Activated naive CD8-positive, alpha-beta T cell (primary cell): Measurements from ENCODE around the gene RAB11B.
"Not testable (repeated sequence)": the region's sequence is repeated elsewhere in the genome, so short reads cannot be mapped to it uniquely, and the experiment has no call there.

Experiments used
- H3K27ac Mint-ChIP-seq: one replicate; pipeline ENCODE4 v1.8.0; 2021; ENCODE audit warnings: mixed read lengths
- H3K27me3 Mint-ChIP-seq: one replicate; pipeline ENCODE4 v1.8.0; 2021; ENCODE audit warnings: mixed read lengths
- H3K36me3 Mint-ChIP-seq: one replicate; pipeline ENCODE4 v1.8.0; 2021; ENCODE audit warnings: mixed read lengths
- H3K4me1 Mint-ChIP-seq: one replicate; pipeline ENCODE4 v1.8.0; 2021; ENCODE audit warnings: low read depth, mixed read lengths
- H3K4me3 Mint-ChIP-seq: one replicate; pipeline ENCODE4 v1.8.0; 2021; ENCODE audit warnings: mild to moderate bottlenecking, mixed read lengths
- H3K9me3 Mint-ChIP-seq: one replicate; pipeline ENCODE4 v1.8.0; 2021; ENCODE audit warnings: low read depth, mixed read lengths

The RAB11B gene

GRCh38 chr19:8363803-8364771 lies 26.1 kb upstream of the RAB11B start, which contains the start of gene ANGPTL4:
ANGPTL4 (plus strand) TSS chr19:8364155; CDS start chr19:8364322, 167 bp downstream.
- H3K4me1 Mint-ChIP-seq = peaks cover 10% of the 10 kb centered on the region
- H3K9me3 Mint-ChIP-seq = no peaks in the 10 kb centered on the region
- no peak within 1 kb of the TSS for H3K27ac Mint-ChIP-seq
- no peaks in the 10 kb centered on the region for H3K36me3 Mint-ChIP-seq
- peak within 1 kb of the TSS; percentile 88 for H3K4me3 Mint-ChIP-seq
- peaks cover 23% of the 10 kb centered on the region for H3K27me3 Mint-ChIP-seq

GRCh38 chr19:8366121-8366581 lies 24.0 kb upstream of the RAB11B start:
- Mint-ChIP-seq H3K4me1 (peaks cover 10% of the 10 kb centered on the region), H3K9me3 (no peaks in the 10 kb centered on the region), H3K27me3 (peaks cover 23% of the 10 kb centered on the region)

GRCh38 chr19:8366961-8367326 lies 23.2 kb upstream of the RAB11B start:
- H3K27me3 Mint-ChIP-seq = peaks cover 20% of the 10 kb centered on the region
- no peaks in the 10 kb centered on the region for H3K36me3 Mint-ChIP-seq
- H3K4me3 Mint-ChIP-seq = no peak overlapping the region
- H3K9me3 Mint-ChIP-seq = no peaks in the 10 kb centered on the region
- H3K4me1 Mint-ChIP-seq = peaks cover 8% of the 10 kb centered on the region
- H3K27ac Mint-ChIP-seq = no peak overlapping the region

More at GRCh38 chr19:8366121-8366581, 24.0 kb upstream of the RAB11B start:
- H3K4me3 Mint-ChIP-seq = no peak overlapping the region
- H3K36me3 Mint-ChIP-seq = no peaks in the 10 kb centered on the region
- H3K27ac Mint-ChIP-seq = no peak overlapping the region

GRCh38 chr19:8367327-8368001 lies 22.7 kb upstream of the RAB11B start:
- Mint-ChIP-seq H3K27me3 (peaks cover 18% of the 10 kb centered on the region), H3K27ac (no peak overlapping the region), H3K4me3 (no peak overlapping the region), H3K9me3 (no peaks in the 10 kb centered on the region), H3K4me1 (peaks cover 8% of the 10 kb centered on the region), H3K36me3 (no peaks in the 10 kb centered on the region)

- H3K36me3 Mint-ChIP-seq = no peaks in the 10 kb centered on the region
- H3K4me3 Mint-ChIP-seq = no peak overlapping the region
- H3K27ac Mint-ChIP-seq = no peak overlapping the region
- H3K9me3 Mint-ChIP-seq = no peaks in the 10 kb centered on the region
- no peaks in the 10 kb centered on the region for H3K4me1 Mint-ChIP-seq
- peaks cover 16% of the 10 kb centered on the region for H3K27me3 Mint-ChIP-seq
Observed at GRCh38 chr19:8370176-8371010, 19.8 kb upstream of the RAB11B start.

GRCh38 chr19:8371011-8371804 lies 19.0 kb upstream of the RAB11B start:
- no peak overlapping the region for H3K27ac Mint-ChIP-seq
- peaks cover 12% of the 10 kb centered on the region for H3K27me3 Mint-ChIP-seq
- no peaks in the 10 kb centered on the region for H3K4me1 Mint-ChIP-seq
- no peak overlapping the region for H3K4me3 Mint-ChIP-seq
- H3K36me3 Mint-ChIP-seq = no peaks in the 10 kb centered on the region
- no peaks in the 10 kb centered on the region for H3K9me3 Mint-ChIP-seq

- Mint-ChIP-seq H3K36me3 (no peaks in the 10 kb centered on the region), H3K4me3 (no peak overlapping the region), H3K27me3 (no peaks in the 10 kb centered on the region), H3K4me1 (peaks cover 12% of the 10 kb centered on the region), H3K27ac (no peak overlapping the region), H3K9me3 (no peaks in the 10 kb centered on the region)
Observed at GRCh38 chr19:8373867-8374813, 16.0 kb upstream of the RAB11B start.

GRCh38 chr19:8375766-8376165 lies 14.4 kb upstream of the RAB11B start:
- H3K4me3 Mint-ChIP-seq, H3K36me3 Mint-ChIP-seq, H3K9me3 Mint-ChIP-seq, H3K27me3 Mint-ChIP-seq, H3K27ac Mint-ChIP-seq: not testable (repeated sequence)
- H3K4me1 Mint-ChIP-seq = peaks cover 12% of the 10 kb centered on the region

GRCh38 chr19:8376373-8376974 lies 13.7 kb upstream of the RAB11B start:
- H3K27me3 Mint-ChIP-seq, H3K27ac Mint-ChIP-seq, H3K36me3 Mint-ChIP-seq, H3K4me3 Mint-ChIP-seq, H3K9me3 Mint-ChIP-seq: not testable (repeated sequence)
- H3K4me1 Mint-ChIP-seq = peaks cover 12% of the 10 kb centered on the region

- no peak overlapping the region for H3K27ac Mint-ChIP-seq
- no peak overlapping the region for H3K4me3 Mint-ChIP-seq
- H3K9me3 Mint-ChIP-seq = no peaks in the 10 kb centered on the region
- peaks cover 12% of the 10 kb centered on the region for H3K4me1 Mint-ChIP-seq
- no peaks in the 10 kb centered on the region for H3K27me3 Mint-ChIP-seq
- H3K36me3 Mint-ChIP-seq = peaks cover 7% of the 10 kb centered on the region
Observed at GRCh38 chr19:8377598-8377997, 12.6 kb upstream of the RAB11B start.

GRCh38 chr19:8379156-8379891 lies 10.8 kb upstream of the RAB11B start:
- H3K36me3 Mint-ChIP-seq, H3K4me3 Mint-ChIP-seq, H3K9me3 Mint-ChIP-seq, H3K27ac Mint-ChIP-seq, H3K27me3 Mint-ChIP-seq: not testable (repeated sequence)
- H3K4me1 Mint-ChIP-seq = peaks cover 12% of the 10 kb centered on the region

GRCh38 chr19:8384569-8384968 lies 5.6 kb upstream of the RAB11B start:
- not testable (repeated sequence) for H3K4me3 Mint-ChIP-seq, H3K4me1 Mint-ChIP-seq, H3K9me3 Mint-ChIP-seq, H3K27me3 Mint-ChIP-seq, H3K27ac Mint-ChIP-seq, H3K36me3 Mint-ChIP-seq
